Cardiac ventricle fibroblast (primary cell): ENCODE data around the gene HEXIM1. TPM values are rescaled to one million over a fixed set of nuclear protein-coding genes. Genes with fewer than 3 reads are reported as not detected.

ENCODE experiments used
- total RNA-seq: library from RNA; depleted of rRNA; stranded (reverse); fragments of >200 nt; gene quantifications from 2 replicates; pipeline ENCODE4 v1.2.3, GENCODE V29; 2015

HEXIM1 gene, protein sequence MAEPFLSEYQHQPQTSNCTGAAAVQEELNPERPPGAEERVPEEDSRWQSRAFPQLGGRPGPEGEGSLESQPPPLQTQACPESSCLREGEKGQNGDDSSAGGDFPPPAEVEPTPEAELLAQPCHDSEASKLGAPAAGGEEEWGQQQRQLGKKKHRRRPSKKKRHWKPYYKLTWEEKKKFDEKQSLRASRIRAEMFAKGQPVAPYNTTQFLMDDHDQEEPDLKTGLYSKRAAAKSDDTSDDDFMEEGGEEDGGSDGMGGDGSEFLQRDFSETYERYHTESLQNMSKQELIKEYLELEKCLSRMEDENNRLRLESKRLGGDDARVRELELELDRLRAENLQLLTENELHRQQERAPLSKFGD
- total RNA-seq: 15.6 and 18.8 TPM in 2 replicates

DNA sequence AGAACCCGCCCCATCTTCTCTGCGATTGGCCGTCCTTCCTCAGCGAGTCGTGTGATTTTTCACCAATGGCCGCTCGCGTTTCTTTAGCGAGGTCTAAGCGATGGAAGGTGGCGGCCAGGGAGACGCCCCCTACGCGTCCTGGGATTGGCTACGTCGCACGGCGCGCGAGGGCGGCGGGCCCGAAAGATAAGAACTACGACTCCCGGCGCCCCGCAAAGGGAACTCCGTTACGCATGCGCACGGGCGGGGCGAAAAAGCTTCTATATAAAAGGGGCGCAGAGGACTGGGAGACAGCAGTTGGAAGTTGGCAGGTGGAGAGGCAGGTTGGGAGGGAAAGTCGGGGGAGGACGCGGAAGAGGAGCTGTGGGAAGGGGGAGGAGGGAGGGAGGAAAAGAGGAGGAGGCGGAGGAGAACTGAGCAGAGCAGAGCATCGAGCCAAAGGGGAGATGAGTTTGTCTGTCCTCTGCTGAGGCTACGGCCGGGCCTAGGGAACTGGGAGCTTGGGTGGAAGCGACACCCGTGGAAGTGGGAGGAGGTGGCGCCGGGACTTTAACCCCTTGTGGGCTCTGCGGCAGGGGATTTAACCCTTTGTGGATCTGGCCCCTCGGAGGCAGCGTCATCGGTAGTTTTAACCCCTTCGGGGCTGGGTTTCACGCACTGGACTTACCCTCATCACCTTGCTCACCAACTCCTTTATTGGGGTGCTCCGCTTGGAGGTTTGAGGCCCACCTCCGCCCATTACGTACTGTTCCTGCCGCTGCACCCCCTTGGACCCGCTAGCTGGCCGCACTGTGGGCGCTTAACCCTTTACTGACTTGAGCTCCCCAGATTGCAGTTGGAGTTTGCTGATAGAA, at the start of gene HEXIM1:
TSS of gene HEXIM1 (plus strand) at position 293 of the 854 bp plus-strand sequence. CDS start 716 bp downstream, outside the sequence.

DNA sequence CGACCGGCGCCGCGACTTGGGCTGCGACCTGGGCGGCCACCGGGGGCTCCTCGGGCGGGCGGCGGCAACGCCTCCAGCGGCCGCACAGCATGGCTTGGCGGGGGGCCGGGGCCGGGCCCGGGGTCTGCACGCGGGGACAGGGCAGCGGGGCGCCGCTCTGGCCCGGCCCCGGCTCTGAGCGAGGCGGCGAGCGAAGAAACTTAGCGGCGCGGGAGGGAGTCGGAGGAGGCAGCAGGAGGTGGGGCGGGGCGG, 16.0 kb upstream of the HEXIM1 start, which contains the start of gene PLCD3:
TSS of gene PLCD3 (minus strand) at position 196 of the 252 bp plus-strand sequence. CDS start at position 91, 105 bp downstream.

DNA sequence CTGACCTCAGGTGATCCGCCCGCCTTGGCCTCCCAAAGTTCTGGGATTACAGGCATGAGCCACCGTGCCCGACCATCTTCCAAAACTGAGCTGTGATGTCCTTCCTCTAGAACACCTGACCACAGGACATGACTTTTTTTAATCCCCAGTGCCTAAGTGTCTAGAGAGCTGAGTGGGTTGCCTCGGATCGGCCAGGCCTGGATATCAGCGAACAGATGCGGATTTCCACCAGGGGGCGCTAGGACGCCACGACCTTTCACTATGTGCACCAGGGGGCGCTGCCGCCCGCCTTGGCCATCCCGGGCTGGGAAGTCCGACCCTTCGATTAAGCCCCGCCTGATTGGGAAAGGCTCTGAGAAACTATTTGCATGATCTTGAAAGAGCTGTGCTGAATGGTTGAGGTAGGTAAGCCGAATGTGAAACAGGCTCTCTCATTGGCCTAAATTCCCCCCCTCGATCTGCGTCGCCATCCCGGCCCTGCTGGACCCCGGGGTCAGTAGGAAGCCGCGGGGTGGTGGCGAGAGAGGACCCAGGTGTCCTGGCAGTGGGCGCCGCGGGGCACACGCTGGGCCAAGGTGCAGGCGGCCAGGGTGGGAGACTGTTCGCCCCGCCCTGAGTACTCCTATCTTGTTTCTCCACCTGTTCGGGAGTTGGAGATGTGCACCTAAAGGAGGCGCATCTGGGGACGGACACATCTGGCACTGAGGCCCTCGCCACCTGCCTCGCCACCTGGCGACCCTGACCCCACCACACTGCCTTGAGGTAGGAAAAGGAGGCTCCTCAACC, 12.9 kb upstream of the HEXIM1 start, which contains the start of gene ACBD4:
TSS of gene ACBD4 (plus strand) at position 496 of the 786 bp plus-strand sequence. CDS start 458 bp downstream, outside the sequence.

DNA sequence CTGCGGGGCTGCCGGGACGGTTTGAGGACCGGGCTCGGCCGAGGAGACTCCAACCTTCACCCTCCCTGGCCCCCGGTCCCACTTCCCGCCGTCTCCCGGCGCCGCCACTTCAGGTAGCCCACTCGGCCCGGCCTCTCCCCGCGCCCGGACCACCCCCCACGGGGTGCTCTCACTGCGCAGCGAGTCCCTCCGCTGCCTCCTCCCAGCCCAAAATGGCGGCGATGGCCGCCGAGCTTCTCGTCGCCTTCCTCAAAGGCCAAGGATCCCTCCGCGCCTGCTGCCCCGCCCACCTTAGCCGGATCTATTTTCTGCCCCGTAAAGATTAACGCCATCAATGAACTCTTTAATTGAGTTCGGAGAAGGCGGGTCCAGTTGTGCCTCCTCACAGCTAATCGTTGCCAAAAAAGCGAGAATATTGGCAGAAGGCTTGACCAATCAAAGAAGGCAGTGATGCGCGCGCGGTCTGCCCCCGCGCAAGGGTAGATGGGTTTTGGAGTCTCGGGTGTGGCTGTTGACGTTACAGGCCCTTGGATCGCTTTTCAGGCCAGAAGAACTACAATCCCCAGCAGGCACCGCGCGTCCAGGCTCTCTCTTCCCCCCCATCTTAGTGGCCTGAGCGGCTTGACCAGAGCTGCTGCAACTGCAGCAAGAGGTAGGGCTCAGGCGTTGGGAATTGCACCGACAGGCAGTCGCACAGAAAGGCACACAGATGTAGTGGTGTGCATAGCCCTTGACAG, 13.2 kb downstream of the HEXIM1 start, which contains the start of gene HEXIM2:
TSS of gene HEXIM2 (plus strand) at position 588 of the 737 bp plus-strand sequence. CDS start 919 bp downstream, outside the sequence.

Other genes starting within 250 kb of the HEXIM1 start
- gene EFTUD2, start 249.0 kb upstream of the HEXIM1 start, total RNA-seq: 56.2 and 75.9 TPM in 2 replicates
- gene GFAP, start 233.0 kb upstream of the HEXIM1 start, total RNA-seq: not detected in 2 replicates
- gene KIF18B, start 200.7 kb upstream of the HEXIM1 start, total RNA-seq: 1.00 and 1.5 TPM in 2 replicates
- 0.31 TPM in 1 of 2 replicates, not detected in the other for gene C1QL1, start 180.2 kb upstream of the HEXIM1 start, total RNA-seq
- gene DCAKD, start 96.8 kb upstream of the HEXIM1 start, total RNA-seq: 32.4 and 41.5 TPM in 2 replicates
- 66.6 and 83.0 TPM in 2 replicates for gene NMT1, start 87.2 kb upstream of the HEXIM1 start, total RNA-seq
- 50.9 and 93.2 TPM in 2 replicates for gene PLCD3, start 16.0 kb upstream of the HEXIM1 start, total RNA-seq
- gene ACBD4, start 12.8 kb upstream of the HEXIM1 start, total RNA-seq: 2.2 and 4.0 TPM in 2 replicates
- gene HEXIM2, start 13.4 kb downstream of the HEXIM1 start, total RNA-seq: 3.9 and 12.4 TPM in 2 replicates
- 7.9 and 8.0 TPM in 2 replicates for gene FMNL1, start 73.4 kb downstream of the HEXIM1 start, total RNA-seq
- not detected in 2 replicates for gene SPATA32, start 113.6 kb downstream of the HEXIM1 start, total RNA-seq
- 9.2 and 10.0 TPM in 2 replicates for gene MAP3K14, start 168.5 kb downstream of the HEXIM1 start, total RNA-seq